GM12878 (cell line): ENCODE data around the gene NAA10. TPM values are rescaled to one million over a fixed set of nuclear protein-coding genes. Genes with fewer than 3 reads are reported as not detected.

Source experiments
- ATAC-seq: fragments of 200-7000 bp; cut with Tn5 transposase; 3 replicates; pipeline ENCODE4 v1.9.1; 2020; ENCODE audit warnings: mild to moderate bottlenecking, moderate library complexity
- Bru-seq: library from RNA; stranded (reverse); fragments of 400-500 nt; gene quantifications from one replicate; lab custom pipeline; 2021; lab: Mats Ljungman, UMichigan
- BruChase-seq, 2 experiments: library from RNA; stranded (reverse); fragments of 400-500 nt; gene quantifications; one replicate each; lab custom pipeline; 2021; lab: Mats Ljungman, UMichigan
- BruUV-seq: library from RNA; stranded (reverse); fragments of 400-500 nt; replicated peaks from 2 replicates; lab custom pipeline; 2021; lab: Mats Ljungman, UMichigan
- CTCF ChIA-PET: fragments of 300-600 bp; sonication (Branson Sonifier 250); formaldehyde crosslinking; extraction: SDS; loops from one replicate; lab custom pipeline; 2021; ENCODE audit warnings: inconsistent platforms; lab: Yijun Ruan, JAX
- POLR2A ChIA-PET: fragments of 350-600 bp; formaldehyde crosslinking; extraction: SDS; loops from one replicate; lab custom pipeline; 2021; ENCODE audit warnings: inconsistent platforms; lab: Charles Lee
- RAD21 ChIA-PET: fragments of 300-600 bp; sonication (Branson Sonifier 250); formaldehyde crosslinking; loops from one replicate; lab custom pipeline; 2023; ENCODE audit warnings: antibody characterized with exemption; ENCODE audit not compliant: unreplicated experiment; lab: Charles Lee
- SMC1A ChIA-PET: fragments of 300-600 bp; sonication (Branson Sonifier 250); formaldehyde crosslinking; loops from one replicate; lab custom pipeline; 2023; ENCODE audit not compliant: unreplicated experiment, uncharacterized antibody; lab: Charles Lee
- DNase-seq: peaks from one replicate; pipeline ENCODE4 v3.0.0-alpha.2; 2011; ENCODE audit warnings: low read depth, low spot score
- FAIRE-seq: peaks from 3 replicates; lab custom pipeline; 2011; peaks lifted over from hg19 to GRCh38; lab: Jason Lieb, UNC
- H2AFZ ChIP-seq: 2 replicates; pipeline ENCODE4 v1.6.0; 2011; ENCODE audit warnings: low read depth, low read length, control low read depth; ENCODE audit not compliant: control insufficient read depth
- H3K27ac ChIP-seq: 2 replicates; pipeline ENCODE4 v1.5.1; 2011; ENCODE audit warnings: control low read depth; ENCODE audit not compliant: control insufficient read depth, insufficient read depth
- H3K27me3 ChIP-seq, 2 experiments: replicated peaks in 1 of 2; 2 replicates each; pipeline versions ENCODE4 v1.6.0 to v1.6.1; 2011; ENCODE audit warnings: low read length in 1 of 2; ENCODE audit not compliant: control insufficient read depth in 2 of 2, insufficient read depth in 2 of 2
- H3K36me3 ChIP-seq, 2 experiments: 2 replicates each; pipeline ENCODE4 v1.5.1; 2011; ENCODE audit warnings: low read length in 1 of 2; ENCODE audit not compliant: control insufficient read depth in 2 of 2, insufficient read depth in 2 of 2
- H3K4me1 ChIP-seq: 2 replicates; pipeline ENCODE4 v1.6.1; 2011; ENCODE audit warnings: mild to moderate bottlenecking, low read length, moderate library complexity, mixed read lengths; ENCODE audit not compliant: control insufficient read depth, insufficient read depth
- H3K4me2 ChIP-seq: 2 replicates; pipeline ENCODE4 v1.6.0; 2011; ENCODE audit warnings: control low read depth; ENCODE audit not compliant: control insufficient read depth, insufficient read depth
- H3K4me3 ChIP-seq: fragments of 200-600 bp; sonication (generic); 2 replicates; pipeline ENCODE4 v1.5.1; 2016
- H3K79me2 ChIP-seq: 2 replicates; pipeline ENCODE4 v1.6.0; 2011; ENCODE audit warnings: low read length; ENCODE audit not compliant: control insufficient read depth, insufficient read depth
- H3K9ac ChIP-seq: 2 replicates; pipeline ENCODE4 v1.8.0; 2011; ENCODE audit warnings: low read length, control low read depth, mixed read lengths; ENCODE audit not compliant: control insufficient read depth, insufficient read depth
- H3K9me3 ChIP-seq: replicated peaks from 3 replicates; pipeline ENCODE4 v1.5.1; 2011; ENCODE audit warnings: mild to moderate bottlenecking, low read length; ENCODE audit not compliant: control insufficient read depth, insufficient read depth
- H4K20me1 ChIP-seq: 2 replicates; pipeline ENCODE4 v1.6.0; 2011; ENCODE audit not compliant: control insufficient read depth, insufficient read depth
- BHLHE40 ChIP-seq, 2 experiments: fragments of 450-650 bp in 1 of 2; IDR thresholded peaks; 2 replicates each; pipeline ENCODE4 v1.6.1; 2011 to 2017; ENCODE audit warnings: low read depth in 2 of 2, borderline replicate concordance in 1 of 2, improper control_type of control experiment in 1 of 2, low read length in 1 of 2, mild to moderate bottlenecking in 1 of 2
- CREB1 ChIP-seq: IDR thresholded peaks from 2 replicates; pipeline ENCODE4 v1.6.1; 2012; ENCODE audit warnings: low read depth, mild to moderate bottlenecking, inconsistent platforms
- DPF2 ChIP-seq: fragments of 450-650 bp; IDR thresholded peaks from 2 replicates; pipeline ENCODE4 v1.6.1; 2017; ENCODE audit warnings: mild to moderate bottlenecking
- E4F1 ChIP-seq: fragments of 450-650 bp; IDR thresholded peaks from 2 replicates; pipeline ENCODE4 v1.6.1; 2018; ENCODE audit warnings: borderline replicate concordance, mild to moderate bottlenecking; ENCODE audit not compliant: partially characterized antibody
- HDGF ChIP-seq: fragments of 450-650 bp; IDR thresholded peaks from 2 replicates; pipeline ENCODE4 v1.6.1; 2016; ENCODE audit warnings: antibody characterized with exemption
- NKRF ChIP-seq: fragments of 450-650 bp; conservative IDR thresholded peaks from 2 replicates; pipeline ENCODE4 v1.6.1; 2017; ENCODE audit warnings: mild to moderate bottlenecking, moderate library complexity
- NR2F1 ChIP-seq: fragments of 450-650 bp; conservative IDR thresholded peaks from 2 replicates; pipeline ENCODE4 v1.6.1; 2017; ENCODE audit warnings: mild to moderate bottlenecking
- NRF1 ChIP-seq: conservative IDR thresholded peaks from 2 replicates; pipeline ENCODE4 v1.6.1; 2011; ENCODE audit warnings: mild to moderate bottlenecking, low read depth, low read length, improper control_type of control experiment
- POLR2A ChIP-seq: IDR thresholded peaks from 2 replicates; pipeline ENCODE4 v1.6.1; 2011; ENCODE audit warnings: low read depth, mild to moderate bottlenecking, low read length
- RBBP5 ChIP-seq: fragments of 200-600 bp; sonication (generic); conservative IDR thresholded peaks from 2 replicates; pipeline ENCODE4 v1.6.1; 2016
- RUNX3 ChIP-seq: IDR thresholded peaks from 2 replicates; pipeline ENCODE4 v1.6.1; 2012; ENCODE audit warnings: low read length, inconsistent platforms
- SP1 ChIP-seq: IDR thresholded peaks from one replicate; pipeline ENCODE4 v1.6.1; 2011; ENCODE audit warnings: low read depth, low read length
- TCF3 ChIP-seq: IDR thresholded peaks from 2 replicates; pipeline ENCODE4 v1.6.1; 2012; ENCODE audit warnings: low read depth, mild to moderate bottlenecking, low read length, borderline replicate concordance; ENCODE audit not compliant: insufficient read depth
- WGBS: methylation state at CpG from one replicate; pipeline ENCODE4 v1.1.6; 2016; ENCODE audit warnings: low lambda C conversion rate; ENCODE audit not compliant: insufficient replicate concordance, insufficient coverage; ENCODE audit errors: missing lambda C conversion rate; 5-methylcytosine and 5-hydroxymethylcytosine counted together
- in situ Hi-C: fragments of 300-500 bp; cut with MboI; formaldehyde crosslinking; loops from 9 replicates; pipeline ENCODE4 v1.14.3; 2018; ENCODE audit warnings: mixed read lengths
- intact Hi-C: fragments of 100-400 bp; cut with micrococcal nuclease; formaldehyde crosslinking; loops from one replicate; pipeline ENCODE4 v1.14.2; 2022; ENCODE audit not compliant: unreplicated experiment
- long read RNA-seq, 2 experiments: library from polyadenylated mRNA; unstranded; transcript quantifications; one replicate each; pipeline ENCODE4 v2.0.0, GENCODE V29; 2019 to 2020
- polyA minus RNA-seq, 3 experiments: library from RNA; depleted of rRNA, polyadenylated mRNA; stranded (reverse); fragments of >200 nt; gene quantifications; 2 replicates each; pipeline ENCODE4 v1.2.3, GENCODE V29; 2011
- polyA plus RNA-seq, 11 experiments: library from polyadenylated mRNA; depleted of rRNA in 4 of 11; unstranded in 6 of 11; stranded (reverse) in 5 of 11; fragments of >200 nt; fragmentation: Nextera tagmentation in 4 of 11; fragmentation: Illumina TruSeq in 1 of 11; extraction: Ambion mirVana in 4 of 11; extraction: Trizol in 1 of 11; gene quantifications; 1 replicate in 1 of 11; 2 replicates in 10 of 11; pipeline versions ENCODE4 v1.2.1 to v1.2.3, GENCODE V29; 2011 to 2016; ENCODE audit warnings: inconsistent platforms in 2 of 11, missing spikeins in 2 of 11, low read depth in 1 of 11
- total RNA-seq, 4 experiments: library from RNA; depleted of rRNA in 3 of 4; stranded (reverse); fragments of >200 nt in 3 of 4; fragmentation: Illumina TruSeq in 1 of 4; extraction: Trizol in 1 of 4; gene quantifications; 2 replicates each; pipeline versions ENCODE4 v1.2.1 to v1.2.3, GENCODE V29; 2013 to 2021

Gene NAA10
- 17.5 and 20.3 TPM in 2 replicates for total RNA-seq (2013; cell fraction: nucleolus; rRNA removed)
- total RNA-seq (2014; rRNA removed) (82.6 and 100 TPM in 2 replicates), total RNA-seq (2014; rRNA removed; fragmentation: Illumina TruSeq; extraction: Trizol) (59.6 and 69.5 TPM in 2 replicates), total RNA-seq (2021) (113 and 123 TPM in 2 replicates), polyA plus RNA-seq (2011; rRNA removed) (25.4 and 45.1 TPM in 2 replicates), polyA plus RNA-seq (2014; fragmentation: Illumina TruSeq; extraction: Trizol) (88.7 and 97.7 TPM in 2 replicates), polyA plus RNA-seq (2014; fragmentation: Nextera tagmentation; extraction: Ambion mirVana) (10 to 100 TPM in 1 of 2 experiments, 1 to 10 TPM in 1; 7.9 to 26.6 TPM), polyA plus RNA-seq (2014; rRNA removed) (158 TPM in 2 replicates), polyA plus RNA-seq (2016; fragmentation: Nextera tagmentation; extraction: Ambion mirVana) (100 to 1,000 TPM; 209 to 212 TPM), polyA minus RNA-seq (2011; rRNA and poly(A)+ RNA removed) (31.8 and 50.4 TPM in 2 replicates), Bru-seq, nascent RNA (percentile 63 among the genes with signal in this experiment), BruChase-seq, experiment 1, labeled RNA remaining after a 6-hour chase (percentile 80 among the genes with signal in this experiment), BruChase-seq, experiment 2, labeled RNA remaining after a 2-hour chase (percentile 74 among the genes with signal in this experiment)
- polyA plus RNA-seq (2011; ENCODE audit: low read depth), result 40.6 TPM
- polyA plus RNA-seq (2011; cell fraction: cytosol; rRNA removed), result 77.8 and 104 TPM in 2 replicates
- polyA plus RNA-seq (2011; cell fraction: nucleus; rRNA removed), result 54.2 and 67.6 TPM in 2 replicates
- 64.3 and 68.0 TPM in 2 replicates for polyA plus RNA-seq (2012)
- polyA minus RNA-seq (2011; cell fraction: cytosol; rRNA and poly(A)+ RNA removed), result 17.2 and 25.0 TPM in 2 replicates
- 13.3 and 24.4 TPM in 2 replicates for polyA minus RNA-seq (2011; cell fraction: nucleus; rRNA and poly(A)+ RNA removed)
- long read RNA-seq, experiment 1, transcript NAA10-208 (8 exons, 1,772 nt), result major isoform, 74 of 83 reads
- long read RNA-seq, experiment 1, partial matches to known transcripts, result 1 of 83 reads
- long read RNA-seq, experiment 1, other reads (novel, unspliced or antisense), result 5 of 83 reads
- long read RNA-seq, experiment 2, transcript NAA10-208 (8 exons, 1,772 nt), result major isoform, 121 of 138 reads
- long read RNA-seq, experiment 2, partial matches to known transcripts, result 3 of 138 reads
- long read RNA-seq, experiment 2, other reads (novel, unspliced or antisense), result 10 of 138 reads

- no TSS peak for BruUV-seq
- POLR2A ChIA-PET, result interaction anchor here (0.9 to 1.6 kb wide), 3 partner anchors 8 to 12 kb away, joined by 3 to 6 read pairs (median 3); no protein-coding TSS in a partner anchor
- Histone ChIP-seq H3K27ac (0 out of 2 replicates have a peak within 1 kb of the TSS, but pooled peaks have one; percentile 48), H3K27me3 (no peaks in the 10 kb centered on the region), H3K9ac (peak within 1 kb of the TSS; percentile 71), H3K4me3 (peak within 1 kb of the TSS; percentile 90), H2AFZ (peak within 1 kb of the TSS; percentile 34), H3K9me3 (no peaks in the 10 kb centered on the region), H4K20me1 (no peaks in the 10 kb centered on the region), H3K4me1 (no peaks in the 10 kb centered on the region), H3K36me3 (peaks cover 0 to 1% of the 10 kb centered on the region in 2 experiments; a peak in 3 of 4 replicates), H3K79me2 (peaks cover 11% of the 10 kb centered on the region), H3K4me2 (peak within 1 kb of the TSS; percentile 77)
- in situ Hi-C loops (loop anchor here (5.0 kb wide), 1 partner anchor 437 kb away; the partner anchor contains the start of gene FLNA), intact Hi-C loops (no loop called here)
- CTCF ChIA-PET, result interaction anchor here (0.5 to 4.4 kb wide), 4 partner anchors 10 to 24 kb away, joined by 3 to 28 read pairs (median 8); partner anchors contain the start of gene ARHGAP4
- RAD21 ChIA-PET, result interaction anchor here (1.0 to 1.6 kb wide), 4 partner anchors 8 to 46 kb away, joined by 3 to 8 read pairs (median 3); no protein-coding TSS in a partner anchor
- ATAC-seq, result peak; percentile 97
- SMC1A ChIA-PET, result interaction anchor here (1.5 to 1.9 kb wide), 2 partner anchors 10 to 12 kb away, joined by 4 to 6 read pairs; no protein-coding TSS in a partner anchor
- no peak for DNase-seq
- 0% methylated on average over 36 of the region's 87 CpGs for WGBS
- no peak for FAIRE-seq
- TF ChIP-seq NR2F1, result 0 out of 2 replicates have a peak, but pooled peaks have one; percentile 15
- TF ChIP-seq SP1, result peak; percentile 37
- peak; percentile 60; the same call in 1 of the 2 replicates for TF ChIP-seq POLR2A
- TF ChIP-seq BHLHE40 (IDR thresholded peaks at IDR 0.05; ENCODE audit: borderline replicate concordance in 1 of 2, low read depth in 2 of 2, low read length in 1 of 2), result peak in 1 of 2 experiments; percentile 29; a peak in 1 of 4 replicates
- TF ChIP-seq HDGF, result no peak
- TF ChIP-seq CREB1, result no peak
- no peak for TF ChIP-seq E4F1
- no peak for TF ChIP-seq RUNX3
- 0 out of 2 replicates have a peak, but pooled peaks have one; percentile 18 for TF ChIP-seq NRF1
- 0 out of 2 replicates have a peak, but pooled peaks have one; percentile 14 for TF ChIP-seq DPF2
- no peak for TF ChIP-seq RBBP5
- peak; percentile 84; the same call in 1 of the 2 replicates for TF ChIP-seq NKRF
- no peak for TF ChIP-seq TCF3
These were observed at the start of gene NAA10 for GRCh38 chrX:153934762-153935325. NAA10 (minus strand) TSS chrX:153935037; CDS start chrX:153934904, 133 bp downstream.
